ENCODE measurements around the gene CMTM8.

CMTM8 gene

GRCh38 chr3:32316319-32316718 is 77.8 kb downstream of the CMTM8 start:
- no peak for TF ChIP-seq CTCF (IDR thresholded peaks at IDR 0.05; ENCODE audit: insufficient read depth, low read length, missing control alignments)
- no peak for DNase-seq (ENCODE audit: low read depth, low spot score)
- no peak overlapping the region for H3K4me3 ChIP-seq (ENCODE audit: low read depth, low read length)
- POLR2A ChIA-PET = no interaction called here
- CTCF ChIA-PET = interaction anchor here (1.1 kb wide), 2 partner anchors 19 to 152 kb away, joined by 3 read pairs; no protein-coding TSS in a partner anchor

GRCh38 chr3:32316976-32317375 is 78.5 kb downstream of the CMTM8 start:
- no peak for DNase-seq (ENCODE audit: low read depth, low spot score)
- H3K4me3 ChIP-seq (ENCODE audit: low read depth, low read length) = no peak overlapping the region
- CTCF ChIA-PET = interaction anchor here (1.1 kb wide), 2 partner anchors 20 to 151 kb away, joined by 3 read pairs; no protein-coding TSS in a partner anchor
- POLR2A ChIA-PET = no interaction called here
- TF ChIP-seq CTCF (IDR thresholded peaks at IDR 0.05; ENCODE audit: insufficient read depth, low read length, missing control alignments) = no peak

GRCh38 chr3:32319607-32320006 is 81.1 kb downstream of the CMTM8 start:
- CTCF ChIA-PET = interaction anchor here (1.4 to 1.6 kb wide), 3 partner anchors 10 to 144 kb away, joined by 3 to 5 read pairs (median 5); no protein-coding TSS in a partner anchor

GRCh38 chr3:32320080-32320479 is 81.6 kb downstream of the CMTM8 start:
- H3K4me3 ChIP-seq (ENCODE audit: low read depth, low read length) = no peak overlapping the region
- no peak for TF ChIP-seq CTCF (IDR thresholded peaks at IDR 0.05; ENCODE audit: insufficient read depth, low read length, missing control alignments)
- no peak for DNase-seq (ENCODE audit: low read depth, low spot score)
- ChIA-PET CTCF (interaction anchor here (1.4 to 1.6 kb wide), 3 partner anchors 9 to 144 kb away, joined by 3 to 5 read pairs (median 5); no protein-coding TSS in a partner anchor), POLR2A (no interaction called here)

More at GRCh38 chr3:32319607-32320006, 81.1 kb downstream of the CMTM8 start:
- no peak for TF ChIP-seq CTCF (IDR thresholded peaks at IDR 0.05; ENCODE audit: insufficient read depth, low read length, missing control alignments)
- no peak for DNase-seq (ENCODE audit: low read depth, low spot score)
- H3K4me3 ChIP-seq (ENCODE audit: low read depth, low read length) = no peak overlapping the region
- POLR2A ChIA-PET = no interaction called here

GRCh38 chr3:32321095-32321790 is 82.8 kb downstream of the CMTM8 start:
- ChIA-PET POLR2A (no interaction called here), CTCF (no interaction called here)
- no peak overlapping the region for H3K4me3 ChIP-seq (ENCODE audit: low read depth, low read length)

More at GRCh38 chr3:32321095-32321790, 82.8 kb downstream of the CMTM8 start:
- TF ChIP-seq CTCF (IDR thresholded peaks at IDR 0.05; ENCODE audit: insufficient read depth, low read length, missing control alignments) = no peak
- DNase-seq (ENCODE audit: low read depth, low spot score) = no peak
